Hepatocyte (in vitro differentiated cells): ENCODE measurements around the gene APOE.
"Not testable (repeated sequence)": the region's sequence is repeated elsewhere in the genome, so short reads cannot be mapped to it uniquely, and the experiment has no call there.

ENCODE experiments used
- CTCF ChIP-seq: fragments of 200-600 bp; sonication (generic); IDR thresholded peaks from 2 replicates; pipeline ENCODE4 v1.5.1; 2016; ENCODE audit warnings: antibody characterized with exemption, mild to moderate bottlenecking; ENCODE audit not compliant: poor library complexity
- EZH2 ChIP-seq: fragments of 200-600 bp; sonication (generic); IDR thresholded peaks from 2 replicates; pipeline ENCODE4 v1.6.1; 2016; ENCODE audit warnings: antibody characterized with exemption, mild to moderate bottlenecking, borderline replicate concordance
- EZH2phosphoT487 ChIP-seq: fragments of 200-600 bp; sonication (generic); IDR thresholded peaks from one replicate; pipeline ENCODE4 v1.6.1; 2018; ENCODE audit warnings: antibody characterized with exemption, mild to moderate bottlenecking, low read depth, moderate library complexity; ENCODE audit not compliant: unreplicated experiment, severe bottlenecking

GRCh38 chr19:44911896-44912295 is 6.3 kb downstream of the APOE start:
- not testable (repeated sequence) for TF ChIP-seq EZH2, CTCF, EZH2phosphoT487
